Fibroblast of mammary gland (primary cell): Measurements from ENCODE around the gene GATAD2A.
A peak's percentile ranks its signal among the peaks of the same experiment; 100 is the strongest.

Experiments
- DNase-seq: peaks from one replicate; pipeline ENCODE4 v3.0.0-alpha.2; 2010; ENCODE audit warnings: low read depth
- H3K4me3 ChIP-seq: 2 replicates; pipeline ENCODE4 v1.5.1; 2011; ENCODE audit warnings: low read depth, mild to moderate bottlenecking, low read length, moderate library complexity; ENCODE audit not compliant: control insufficient read depth
- CTCF ChIP-seq: conservative IDR thresholded peaks from 2 replicates; pipeline ENCODE4 v1.5.1; 2011; ENCODE audit warnings: low read depth, low read length, inconsistent platforms; ENCODE audit not compliant: control insufficient read depth, insufficient read depth

Gene GATAD2A

GRCh38 chr19:19461306-19461670, 55.8 kb downstream of the GATAD2A start:
- DNase-seq: no peak
- H3K4me3 ChIP-seq: no peak overlapping the region
- TF ChIP-seq CTCF: no peak

- no peak for TF ChIP-seq CTCF
- no peak overlapping the region for H3K4me3 ChIP-seq
- peak; percentile 37 for DNase-seq
Measured at GRCh38 chr19:19461671-19462622, 56.5 kb downstream of the GATAD2A start.

GRCh38 chr19:19463348-19464117, 58.1 kb downstream of the GATAD2A start:
- no peak for TF ChIP-seq CTCF
- H3K4me3 ChIP-seq: no peak overlapping the region
- DNase-seq: peak; percentile 87

GRCh38 chr19:19464339-19465098, 59.0 kb downstream of the GATAD2A start:
- TF ChIP-seq CTCF: no peak
- peak; percentile 75 for DNase-seq
- no peak overlapping the region for H3K4me3 ChIP-seq

GRCh38 chr19:19465436-19466070, 60.1 kb downstream of the GATAD2A start:
- DNase-seq: no peak
- H3K4me3 ChIP-seq: no peak overlapping the region
- no peak for TF ChIP-seq CTCF

- DNase-seq: no peak
- no peak for TF ChIP-seq CTCF
- H3K4me3 ChIP-seq: no peak overlapping the region
Measured at GRCh38 chr19:19466201-19466600, 60.7 kb downstream of the GATAD2A start.
